Measurements from ENCODE around the gene FAM43A. TPM values are rescaled to one million over a fixed set of nuclear protein-coding genes. Genes with fewer than 3 reads are reported as not detected.
A peak's percentile ranks its signal among the peaks of the same experiment; 100 is the strongest.

Gene FAM43A, protein sequence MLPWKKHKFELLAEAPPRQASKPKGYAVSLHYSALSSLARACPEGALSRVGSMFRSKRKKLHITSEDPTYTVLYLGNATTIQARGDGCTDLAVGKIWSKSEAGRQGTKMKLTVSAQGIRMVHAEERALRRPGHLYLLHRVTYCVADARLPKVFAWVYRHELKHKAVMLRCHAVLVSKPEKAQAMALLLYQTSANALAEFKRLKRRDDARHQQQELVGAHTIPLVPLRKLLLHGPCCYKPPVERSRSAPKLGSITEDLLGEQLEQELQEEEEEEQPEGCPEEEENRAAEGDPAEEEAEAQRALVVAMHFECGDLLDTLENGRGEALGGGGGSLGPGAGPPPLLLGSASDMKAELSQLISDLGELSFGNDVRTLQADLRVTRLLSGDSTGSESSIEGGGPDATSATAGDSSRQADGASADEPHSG
- 1.0 and 1.3 TPM in 2 replicates for total RNA-seq (2022)
- Bru-seq, nascent RNA: percentile 35 among the genes with signal in this experiment
- percentile 35 among the genes with signal in this experiment for BruChase-seq, experiment 1, labeled RNA remaining after a 6-hour chase
- percentile 48 among the genes with signal in this experiment for BruChase-seq, experiment 2, labeled RNA remaining after a 2-hour chase
- long read RNA-seq, transcript FAM43A-201 (1 exons, 2,494 nt): major isoform, 6 of 6 reads
- long read RNA-seq, partial matches to known transcripts: 0 of 6 reads
- long read RNA-seq, other reads (novel, unspliced or antisense): 0 of 6 reads

DNA sequence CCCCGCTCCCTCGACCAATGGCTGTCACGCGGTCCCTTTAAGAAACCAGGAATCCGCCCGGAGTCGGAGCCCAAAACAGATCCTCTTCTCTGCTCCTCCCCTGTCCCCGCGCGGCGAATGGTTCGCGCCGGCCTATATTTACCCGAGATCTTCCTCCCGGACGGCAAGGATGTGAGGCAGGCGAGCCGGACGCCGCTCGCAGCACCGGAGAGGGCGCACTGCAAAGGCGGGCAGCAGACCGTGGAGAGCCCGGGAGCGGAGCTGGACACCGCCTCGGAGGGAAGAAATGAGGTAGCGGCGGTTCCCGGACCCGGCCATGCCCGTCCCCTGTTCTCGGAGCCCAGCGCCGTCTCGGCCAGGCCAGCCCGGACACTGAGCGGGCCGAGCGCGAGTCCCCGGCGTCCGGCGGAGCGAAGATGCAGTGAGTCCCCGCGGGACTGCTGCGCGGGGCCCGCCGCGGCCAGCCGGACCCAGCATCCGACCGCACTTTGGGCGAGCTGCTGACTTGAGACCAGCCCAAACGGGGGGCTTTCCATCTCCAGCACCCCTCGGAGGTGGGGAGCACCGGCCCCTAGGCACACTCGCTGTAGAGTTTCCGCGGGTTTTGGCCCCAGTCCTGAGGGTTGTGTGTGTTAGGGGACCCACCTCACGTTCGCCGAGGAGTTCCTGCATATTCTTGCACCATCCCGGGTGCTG lies at the start of gene FAM43A:
FAM43A (plus strand) TSS at position 166 of the 696 bp plus-strand sequence. CDS start 944 bp downstream, outside the sequence.
- peak within 1 kb of the TSS; percentile 82 for H3K4me3 Mint-ChIP-seq (ENCODE audit: unreplicated experiment)
- POLR2A ChIA-PET: interaction anchor here (0.7 to 2.1 kb wide), 15 partner anchors 10 to 866 kb away, joined by 3 to 19 read pairs (median 4); partner anchors contain the start of genes LSG1 and XXYLT1
- H3K9me3 Mint-ChIP-seq (ENCODE audit: unreplicated experiment): no peaks in the 10 kb centered on the region

DNA sequence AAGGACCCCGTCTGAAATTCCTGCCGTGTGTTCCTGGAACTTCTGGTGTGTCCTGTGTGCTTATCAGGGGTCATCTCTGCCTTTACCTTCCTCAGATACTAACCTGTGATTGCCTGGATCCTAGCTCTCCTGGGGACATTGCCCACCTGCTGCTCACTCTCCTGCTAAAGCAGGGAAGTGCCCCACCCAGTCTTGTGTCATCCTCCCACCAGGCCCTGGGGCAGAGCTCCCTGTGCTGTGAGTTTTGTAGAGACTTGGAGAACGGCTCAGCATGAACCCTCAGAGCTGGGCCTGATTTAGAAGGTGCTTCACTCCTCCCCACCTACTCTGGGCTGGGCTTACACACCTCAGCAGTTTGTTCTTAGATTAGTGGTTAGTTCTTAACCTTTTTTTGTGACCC lies 48.6 kb upstream of the FAM43A start:
- Mint-ChIP-seq H3K9me3 (ENCODE audit: unreplicated experiment) (no peaks in the 10 kb centered on the region), H3K27ac (ENCODE audit: low read depth, unreplicated experiment) (no peak overlapping the region), H3K4me1 (ENCODE audit: insufficient read depth, unreplicated experiment) (peaks cover 6% of the 10 kb centered on the region), H3K27me3 (ENCODE audit: insufficient read depth, unreplicated experiment) (no peaks in the 10 kb centered on the region), H3K36me3 (ENCODE audit: insufficient read depth, unreplicated experiment) (peaks cover 18% of the 10 kb centered on the region), H3K4me3 (ENCODE audit: unreplicated experiment) (no peak overlapping the region)
- BruUV-seq (replicated peaks): no TSS peak
- TF ChIP-seq, protein P1, sequence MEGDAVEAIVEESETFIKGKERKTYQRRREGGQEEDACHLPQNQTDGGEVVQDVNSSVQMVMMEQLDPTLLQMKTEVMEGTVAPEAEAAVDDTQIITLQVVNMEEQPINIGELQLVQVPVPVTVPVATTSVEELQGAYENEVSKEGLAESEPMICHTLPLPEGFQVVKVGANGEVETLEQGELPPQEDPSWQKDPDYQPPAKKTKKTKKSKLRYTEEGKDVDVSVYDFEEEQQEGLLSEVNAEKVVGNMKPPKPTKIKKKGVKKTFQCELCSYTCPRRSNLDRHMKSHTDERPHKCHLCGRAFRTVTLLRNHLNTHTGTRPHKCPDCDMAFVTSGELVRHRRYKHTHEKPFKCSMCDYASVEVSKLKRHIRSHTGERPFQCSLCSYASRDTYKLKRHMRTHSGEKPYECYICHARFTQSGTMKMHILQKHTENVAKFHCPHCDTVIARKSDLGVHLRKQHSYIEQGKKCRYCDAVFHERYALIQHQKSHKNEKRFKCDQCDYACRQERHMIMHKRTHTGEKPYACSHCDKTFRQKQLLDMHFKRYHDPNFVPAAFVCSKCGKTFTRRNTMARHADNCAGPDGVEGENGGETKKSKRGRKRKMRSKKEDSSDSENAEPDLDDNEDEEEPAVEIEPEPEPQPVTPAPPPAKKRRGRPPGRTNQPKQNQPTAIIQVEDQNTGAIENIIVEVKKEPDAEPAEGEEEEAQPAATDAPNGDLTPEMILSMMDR (IDR thresholded peaks at IDR 0.05; ENCODE audit: unreplicated experiment): no peak
- POLR2A ChIA-PET: interaction anchor here (0.6 to 0.8 kb wide), 2 partner anchors 164 to 802 kb away, joined by 3 read pairs; no protein-coding TSS in a partner anchor
- intact Hi-C loops (cut with micrococcal nuclease): no loop called here
- CTCF ChIA-PET: interaction anchor here (0.6 to 1.1 kb wide), 2 partner anchors 31 to 43 kb away, joined by 3 read pairs; no protein-coding TSS in a partner anchor
- DNase-seq (ENCODE audit: unreplicated experiment): peak; percentile 39

More for the DNA sequence above, at the start of gene FAM43A:
- TSS peak; percentile 66 for BruUV-seq (replicated peaks)
- Mint-ChIP-seq H3K4me1 (ENCODE audit: insufficient read depth, unreplicated experiment) (peaks cover 35% of the 10 kb centered on the region), H3K36me3 (ENCODE audit: insufficient read depth, unreplicated experiment) (no peaks in the 10 kb centered on the region), H3K27ac (ENCODE audit: low read depth, unreplicated experiment) (no peak within 1 kb of the TSS), H3K27me3 (ENCODE audit: insufficient read depth, unreplicated experiment) (no peaks in the 10 kb centered on the region)
- intact Hi-C loops (cut with micrococcal nuclease): no loop called here
- peak; percentile 94 for DNase-seq (ENCODE audit: unreplicated experiment)
- TF ChIP-seq, protein P1 (IDR thresholded peaks at IDR 0.05; ENCODE audit: unreplicated experiment): no peak
- CTCF ChIA-PET: interaction anchor here (0.6 to 1.9 kb wide), 8 partner anchors 10 to 584 kb away, joined by 3 to 6 read pairs (median 3); no protein-coding TSS in a partner anchor

DNA sequence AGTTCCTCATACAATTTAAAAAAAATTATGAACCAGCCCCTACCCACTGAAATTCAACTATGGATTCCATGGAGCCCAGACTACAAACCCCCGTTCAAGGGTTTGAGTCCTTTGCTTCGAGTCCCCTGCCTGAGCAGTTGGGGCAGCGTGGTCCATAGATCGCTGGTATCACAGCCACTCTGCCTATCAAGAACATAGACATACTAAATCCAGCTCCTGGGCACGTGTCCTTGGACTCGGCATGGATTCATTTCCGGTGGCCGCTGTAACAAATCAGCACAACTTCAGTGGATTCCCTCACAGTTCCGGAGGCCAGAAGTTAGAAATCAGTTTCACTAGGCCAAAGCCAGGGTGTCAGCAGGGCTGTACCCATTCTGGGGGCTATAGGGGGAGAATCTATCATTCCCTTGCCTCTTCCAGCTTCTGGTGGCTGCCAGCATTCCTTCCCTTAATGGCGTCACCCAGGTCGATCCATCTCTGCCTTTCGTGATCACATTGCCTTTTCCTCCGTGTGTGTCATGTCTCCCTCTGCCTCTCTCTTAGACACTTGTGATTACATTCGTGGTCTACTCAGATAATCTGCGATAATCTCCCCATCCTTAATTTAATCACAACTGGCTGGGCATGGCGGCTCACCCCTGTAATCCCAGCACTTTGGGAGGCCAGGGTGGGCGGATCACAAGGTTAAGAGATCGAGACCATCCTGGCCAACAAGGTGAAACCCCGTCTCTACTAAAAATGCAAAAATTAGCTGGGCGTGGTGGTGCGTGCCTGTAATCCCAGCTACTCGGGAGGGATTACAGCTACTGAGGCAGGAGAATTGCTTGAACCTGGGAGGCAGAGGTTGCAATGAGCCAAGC lies 47.9 kb upstream of the FAM43A start:
- BruUV-seq (replicated peaks): no TSS peak
- Mint-ChIP-seq H3K4me1 (ENCODE audit: insufficient read depth, unreplicated experiment) (peaks cover 6% of the 10 kb centered on the region), H3K4me3 (ENCODE audit: unreplicated experiment) (no peak overlapping the region), H3K9me3 (ENCODE audit: unreplicated experiment) (no peaks in the 10 kb centered on the region), H3K27me3 (ENCODE audit: insufficient read depth, unreplicated experiment) (no peaks in the 10 kb centered on the region), H3K27ac (ENCODE audit: low read depth, unreplicated experiment) (no peak overlapping the region), H3K36me3 (ENCODE audit: insufficient read depth, unreplicated experiment) (peaks cover 24% of the 10 kb centered on the region)
- ChIA-PET CTCF (interaction anchor here (0.6 to 1.1 kb wide), 2 partner anchors 44 to 46 kb away, joined by 3 read pairs; no protein-coding TSS in a partner anchor), POLR2A (interaction anchor here (0.8 kb wide), 1 partner anchor 165 kb away, joined by 3 read pairs; no protein-coding TSS in a partner anchor)
- DNase-seq (ENCODE audit: unreplicated experiment): no peak
- intact Hi-C loops (cut with micrococcal nuclease): no loop called here
- TF ChIP-seq, protein P1 (IDR thresholded peaks at IDR 0.05; ENCODE audit: unreplicated experiment): no peak
